WERI-Rb-1 (cell line): Measurements from ENCODE around the gene ANTXR2.

ENCODE experiments used
- DNase-seq: peaks from one replicate; pipeline ENCODE4 v3.0.0-alpha.2; 2020
- H3K27ac ChIP-seq: fragments of 250-450 bp; sonication (Bioruptor Pico); 2 replicates; pipeline ENCODE4 v1.5.1; 2020; ENCODE audit warnings: mild to moderate bottlenecking, moderate library complexity
- H3K27me3 ChIP-seq: fragments of 250-450 bp; sonication (Bioruptor Pico); 2 replicates; pipeline ENCODE4 v1.5.1; 2021; ENCODE audit warnings: mild to moderate bottlenecking, low read depth, moderate library complexity; ENCODE audit not compliant: insufficient read depth, severe bottlenecking
- H3K36me3 ChIP-seq: fragments of 250-450 bp; sonication (Bioruptor Pico); 2 replicates; pipeline ENCODE4 v1.5.1; 2020; ENCODE audit warnings: mild to moderate bottlenecking, moderate library complexity
- H3K4me3 ChIP-seq: 2 replicates; pipeline ENCODE4 v1.5.1; 2011; ENCODE audit warnings: low read depth, mild to moderate bottlenecking, control low read depth, low read length
- H3K9me3 ChIP-seq: fragments of 250-450 bp; sonication (Bioruptor Pico); 2 replicates; pipeline ENCODE4 v1.5.1; 2021; ENCODE audit warnings: mild to moderate bottlenecking, moderate library complexity; ENCODE audit not compliant: severe bottlenecking
- TF ChIP-seq, protein P1 (sequence below): IDR thresholded peaks from 2 replicates; pipeline ENCODE4 v1.5.1; 2011; ENCODE audit warnings: low read depth, mild to moderate bottlenecking, control low read depth, inconsistent platforms, low read length

Gene ANTXR2

DNA sequence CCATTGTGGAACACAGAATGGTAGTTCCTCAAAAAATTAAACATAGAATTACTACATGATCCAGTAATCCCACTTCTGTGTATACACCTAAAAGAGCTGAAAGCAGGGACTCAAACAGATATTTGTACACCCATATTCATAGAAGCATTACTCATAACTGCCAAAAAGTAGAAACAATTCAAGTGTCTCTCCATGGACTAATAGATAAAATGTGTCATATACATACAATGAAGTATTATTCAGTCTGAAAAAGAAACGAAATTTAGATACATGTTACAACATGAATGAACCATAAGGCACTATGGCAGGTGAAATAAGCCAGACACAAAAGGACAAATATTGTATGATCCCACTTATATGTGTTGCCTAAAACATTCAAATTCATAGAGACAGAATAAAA lies 145.1 kb downstream of the ANTXR2 start:
- DNase-seq: no peak
- Histone ChIP-seq H3K9me3 (no peaks in the 10 kb centered on the region), H3K27me3 (no peaks in the 10 kb centered on the region), H3K27ac (no peak overlapping the region), H3K4me3 (no peak overlapping the region), H3K36me3 (no peaks in the 10 kb centered on the region)
- TF ChIP-seq, protein P1, sequence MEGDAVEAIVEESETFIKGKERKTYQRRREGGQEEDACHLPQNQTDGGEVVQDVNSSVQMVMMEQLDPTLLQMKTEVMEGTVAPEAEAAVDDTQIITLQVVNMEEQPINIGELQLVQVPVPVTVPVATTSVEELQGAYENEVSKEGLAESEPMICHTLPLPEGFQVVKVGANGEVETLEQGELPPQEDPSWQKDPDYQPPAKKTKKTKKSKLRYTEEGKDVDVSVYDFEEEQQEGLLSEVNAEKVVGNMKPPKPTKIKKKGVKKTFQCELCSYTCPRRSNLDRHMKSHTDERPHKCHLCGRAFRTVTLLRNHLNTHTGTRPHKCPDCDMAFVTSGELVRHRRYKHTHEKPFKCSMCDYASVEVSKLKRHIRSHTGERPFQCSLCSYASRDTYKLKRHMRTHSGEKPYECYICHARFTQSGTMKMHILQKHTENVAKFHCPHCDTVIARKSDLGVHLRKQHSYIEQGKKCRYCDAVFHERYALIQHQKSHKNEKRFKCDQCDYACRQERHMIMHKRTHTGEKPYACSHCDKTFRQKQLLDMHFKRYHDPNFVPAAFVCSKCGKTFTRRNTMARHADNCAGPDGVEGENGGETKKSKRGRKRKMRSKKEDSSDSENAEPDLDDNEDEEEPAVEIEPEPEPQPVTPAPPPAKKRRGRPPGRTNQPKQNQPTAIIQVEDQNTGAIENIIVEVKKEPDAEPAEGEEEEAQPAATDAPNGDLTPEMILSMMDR: no peak

DNA sequence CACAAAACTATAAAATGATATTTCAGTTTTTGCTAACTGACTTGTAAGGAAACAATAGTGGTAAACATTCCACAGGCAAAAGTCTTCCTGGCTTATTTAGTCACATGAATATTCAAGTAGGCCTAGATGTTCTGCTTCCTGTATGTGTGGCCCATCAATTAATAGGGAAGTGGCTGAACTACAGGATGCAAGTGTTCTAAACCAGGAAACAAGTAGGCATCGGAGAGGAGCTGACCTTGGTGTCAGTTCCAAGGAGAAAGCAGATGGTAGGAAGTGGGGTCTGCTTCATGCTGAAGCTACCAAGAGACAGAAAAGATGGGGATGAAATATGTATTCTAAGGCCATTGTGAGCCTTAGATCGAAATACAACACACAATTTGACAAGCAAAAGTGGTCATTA lies 149.7 kb downstream of the ANTXR2 start:
- H3K27me3 ChIP-seq: no peaks in the 10 kb centered on the region
- H3K9me3 ChIP-seq: no peaks in the 10 kb centered on the region
- no peak overlapping the region for H3K27ac ChIP-seq
- DNase-seq: no peak
- no peaks in the 10 kb centered on the region for H3K36me3 ChIP-seq
- no peak overlapping the region for H3K4me3 ChIP-seq
- TF ChIP-seq, protein P1: no peak

DNA sequence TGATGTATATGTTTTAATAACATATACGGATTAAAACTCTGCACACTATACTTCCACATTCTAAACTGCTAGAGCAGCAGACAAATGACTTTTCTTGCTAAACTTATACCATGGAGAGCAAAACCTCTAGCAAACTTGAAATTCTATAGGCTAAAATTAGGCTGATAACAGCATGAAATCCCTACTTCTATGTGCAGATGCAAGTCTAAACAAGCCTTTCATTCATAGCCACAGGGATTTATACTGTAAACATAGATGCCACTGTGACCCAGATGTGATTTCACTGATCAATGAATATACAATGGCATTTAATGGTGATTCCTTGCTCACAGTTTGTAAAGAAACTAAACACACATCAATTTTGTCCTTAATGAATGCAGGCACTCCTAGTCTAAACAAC lies 151.0 kb downstream of the ANTXR2 start:
- H3K4me3 ChIP-seq: no peak overlapping the region
- DNase-seq: no peak
- TF ChIP-seq, protein P1: no peak
- no peak overlapping the region for H3K27ac ChIP-seq
- H3K9me3 ChIP-seq: no peaks in the 10 kb centered on the region
- H3K27me3 ChIP-seq: no peaks in the 10 kb centered on the region
- H3K36me3 ChIP-seq: no peaks in the 10 kb centered on the region

DNA sequence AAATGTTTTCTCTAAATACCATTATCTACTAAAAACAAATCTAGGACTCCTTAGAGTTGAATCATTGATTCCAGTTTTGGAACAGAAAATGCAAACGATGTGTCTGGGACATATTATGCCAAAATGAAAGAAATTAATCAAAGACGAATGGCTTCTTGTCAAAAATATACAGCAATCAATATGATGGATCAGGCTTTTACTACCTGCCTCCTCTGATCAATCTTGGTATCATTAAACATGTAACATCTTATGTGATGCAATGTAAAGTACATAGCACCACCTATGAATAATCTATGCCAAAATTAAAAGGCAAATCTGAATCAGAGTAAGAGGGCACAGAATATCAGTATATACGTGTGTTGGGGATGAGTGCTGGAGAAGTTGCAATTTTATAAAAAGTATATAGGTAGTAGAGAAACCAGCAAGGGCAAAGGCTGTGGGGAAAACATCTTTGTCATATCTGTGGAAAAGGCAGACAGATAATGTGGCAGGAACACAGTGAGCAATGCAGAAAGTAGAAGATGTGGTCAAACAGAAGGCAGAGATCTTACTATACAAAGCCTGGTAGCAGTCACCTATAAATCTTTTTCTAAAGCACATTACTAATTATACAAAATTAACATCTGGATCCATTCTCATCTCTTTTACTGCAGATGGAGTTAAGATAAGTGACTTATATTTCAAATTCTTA lies 152.7 kb downstream of the ANTXR2 start:
- H3K27ac ChIP-seq: no peak overlapping the region
- DNase-seq: no peak
- H3K27me3 ChIP-seq: no peaks in the 10 kb centered on the region
- H3K9me3 ChIP-seq: no peaks in the 10 kb centered on the region
- TF ChIP-seq, protein P1: no peak
- H3K4me3 ChIP-seq: no peak overlapping the region
- no peaks in the 10 kb centered on the region for H3K36me3 ChIP-seq

DNA sequence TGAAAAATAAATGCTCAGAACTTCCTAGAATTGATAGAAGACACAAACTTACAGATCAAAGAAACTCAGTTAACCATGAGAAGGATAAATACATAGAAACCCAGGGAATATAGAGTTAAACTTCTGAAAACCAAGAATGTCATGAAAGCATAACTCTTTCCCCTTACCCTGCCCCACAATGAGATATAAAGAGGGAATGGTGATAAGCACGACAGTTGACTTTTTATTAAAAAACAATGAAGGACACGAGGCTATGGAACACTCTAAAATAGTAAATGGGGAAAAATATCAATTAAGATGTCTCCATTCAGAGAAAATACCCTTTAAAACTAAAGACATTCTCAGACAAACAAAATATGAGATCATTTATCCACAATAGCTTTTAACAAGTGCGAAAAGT lies 154.7 kb downstream of the ANTXR2 start:
- Histone ChIP-seq H3K27me3 (no peaks in the 10 kb centered on the region), H3K36me3 (no peaks in the 10 kb centered on the region), H3K9me3 (no peaks in the 10 kb centered on the region), H3K4me3 (no peak overlapping the region), H3K27ac (no peak overlapping the region)
- TF ChIP-seq, protein P1: no peak
- no peak for DNase-seq

DNA sequence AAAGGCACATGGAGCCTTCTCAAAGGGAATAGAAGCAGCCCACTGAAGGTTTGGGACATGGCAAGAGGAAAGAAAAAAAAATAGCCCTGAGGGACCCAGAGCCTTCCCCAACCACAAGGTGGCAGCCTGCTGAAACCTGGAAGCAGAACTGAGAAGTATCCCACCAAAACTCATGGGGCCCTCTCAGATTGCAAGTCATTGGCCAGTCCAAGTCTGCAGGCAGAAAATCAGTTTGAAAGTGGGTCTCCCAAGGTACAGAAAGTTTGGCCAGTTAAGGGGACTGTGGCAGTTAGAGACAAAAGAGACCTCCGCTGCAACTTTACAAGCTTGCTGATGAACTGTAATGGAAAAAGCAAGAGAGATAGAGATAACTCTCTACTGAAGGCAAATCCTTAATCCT lies 155.8 kb downstream of the ANTXR2 start:
- H3K27ac ChIP-seq: no peak overlapping the region
- no peak overlapping the region for H3K4me3 ChIP-seq
- peak; percentile 56 for DNase-seq
- H3K36me3 ChIP-seq: no peaks in the 10 kb centered on the region
- H3K27me3 ChIP-seq: no peaks in the 10 kb centered on the region
- TF ChIP-seq, protein P1: peak; percentile 68
- no peaks in the 10 kb centered on the region for H3K9me3 ChIP-seq
